Mesothelial cell of epicardium (in vitro differentiated cells): ENCODE data around the gene ASPM. TPM values are rescaled to one million over a fixed set of nuclear protein-coding genes. Genes with fewer than 3 reads are reported as not detected.

ENCODE experiments used
- DNase-seq, 2 experiments: peaks; one replicate each; pipeline ENCODE4 v3.0.0; 2021; ENCODE audit warnings: low spot score in 2 of 2; ENCODE audit not compliant: unreplicated experiment in 2 of 2
- H3K27ac Mint-ChIP-seq: 2 replicates; pipeline ENCODE4 v1.8.0; 2021; ENCODE audit warnings: mixed read lengths
- H3K27me3 Mint-ChIP-seq: 2 replicates; pipeline ENCODE4 v1.8.0; 2021; ENCODE audit warnings: low read depth, mixed read lengths
- H3K36me3 Mint-ChIP-seq: 2 replicates; pipeline ENCODE4 v1.8.0; 2021; ENCODE audit warnings: mixed read lengths
- H3K4me1 Mint-ChIP-seq: 2 replicates; pipeline ENCODE4 v1.8.0; 2021; ENCODE audit warnings: mixed read lengths
- H3K4me3 Mint-ChIP-seq: 2 replicates; pipeline ENCODE4 v1.8.0; 2021; ENCODE audit warnings: mild to moderate bottlenecking, moderate library complexity, mixed read lengths
- H3K9me3 Mint-ChIP-seq: 2 replicates; pipeline ENCODE4 v1.8.0; 2021; ENCODE audit warnings: mixed read lengths
- CTCF ChIP-seq: fragments of 200-600 bp; sonication (generic); IDR thresholded peaks from one replicate; pipeline ENCODE4 v1.5.0; 2021; ENCODE audit warnings: antibody characterized with exemption; ENCODE audit not compliant: unreplicated experiment
- total RNA-seq: library from RNA; stranded (reverse); gene quantifications from 3 replicates; pipeline ENCODE4 v1.2.1, GENCODE V29; 2021

Gene ASPM
- total RNA-seq, 1 donor from 2014 or later = 18.1 TPM

GRCh38 chr1:197076585-197076984 lies 69.9 kb downstream of the ASPM start:
- no peak for DNase-seq
- Mint-ChIP-seq H3K4me1 (no peaks in the 10 kb centered on the region), H3K9me3 (peaks cover 35% of the 10 kb centered on the region), H3K27me3 (no peaks in the 10 kb centered on the region), H3K36me3 (peaks cover 13% of the 10 kb centered on the region), H3K27ac (no peak overlapping the region), H3K4me3 (no peak overlapping the region)
- TF ChIP-seq CTCF = no peak

- H3K36me3 Mint-ChIP-seq = no peaks in the 10 kb centered on the region
- no peak overlapping the region for H3K27ac Mint-ChIP-seq
- DNase-seq = no peak
- H3K4me1 Mint-ChIP-seq = no peaks in the 10 kb centered on the region
- TF ChIP-seq CTCF = no peak
- H3K27me3 Mint-ChIP-seq = no peaks in the 10 kb centered on the region
- H3K4me3 Mint-ChIP-seq = no peak overlapping the region
- H3K9me3 Mint-ChIP-seq = peaks cover 28% of the 10 kb centered on the region
Observed at GRCh38 chr1:197073978-197074377, 72.5 kb downstream of the ASPM start.

- H3K9me3 Mint-ChIP-seq = peaks cover 17% of the 10 kb centered on the region
- no peaks in the 10 kb centered on the region for H3K4me1 Mint-ChIP-seq
- no peak overlapping the region for H3K4me3 Mint-ChIP-seq
- DNase-seq = no peak
- no peaks in the 10 kb centered on the region for H3K27me3 Mint-ChIP-seq
- H3K27ac Mint-ChIP-seq = no peak overlapping the region
- H3K36me3 Mint-ChIP-seq = no peaks in the 10 kb centered on the region
- TF ChIP-seq CTCF = no peak
Observed at GRCh38 chr1:197067457-197067818, 79.0 kb downstream of the ASPM start.

DNA sequence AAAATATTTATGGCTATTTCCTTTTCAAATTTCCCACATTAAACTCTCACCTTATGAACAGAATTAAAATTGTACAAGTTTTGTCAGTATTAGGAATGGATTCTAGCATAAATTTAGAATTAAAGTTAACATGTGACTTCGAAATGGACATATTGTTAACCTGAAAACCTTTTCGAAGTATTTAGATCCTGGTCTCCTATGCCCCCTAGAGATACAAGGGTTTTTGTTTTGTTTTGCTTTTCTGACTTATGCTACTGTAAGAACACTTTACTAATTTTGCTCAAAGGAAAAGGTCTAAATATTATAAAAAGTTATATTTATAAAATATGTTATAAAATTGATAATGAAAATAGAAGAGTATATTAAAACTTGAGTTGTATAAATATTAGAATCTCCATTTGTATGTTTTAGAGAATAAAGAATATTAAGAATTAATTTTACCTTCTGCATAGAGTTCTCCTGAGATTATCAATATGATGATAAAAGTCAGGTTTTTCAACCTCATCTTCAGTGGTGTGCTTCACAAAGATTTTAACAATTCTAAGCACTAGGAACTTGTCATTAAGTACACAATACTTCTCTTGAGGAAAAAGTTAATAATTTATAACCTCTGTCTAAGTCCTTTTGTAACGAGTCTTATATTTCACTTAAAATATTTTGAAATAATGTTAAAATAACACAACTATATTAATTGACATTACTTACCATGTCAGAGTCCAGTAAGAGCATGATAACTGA lies 79.6 kb downstream of the ASPM start, which contains the start of gene F13B:
Gene F13B, minus strand, starts transcription at position 542 of the 738 bp plus-strand sequence. Its CDS starts 37 bp downstream, at position 505.
- Mint-ChIP-seq H3K9me3 (peaks cover 14% of the 10 kb centered on the region), H3K27me3 (no peaks in the 10 kb centered on the region), H3K4me3 (no peak within 1 kb of the TSS), H3K27ac (no peak within 1 kb of the TSS), H3K4me1 (no peaks in the 10 kb centered on the region), H3K36me3 (no peaks in the 10 kb centered on the region)
- no peak for DNase-seq
- TF ChIP-seq CTCF = no peak

DNA sequence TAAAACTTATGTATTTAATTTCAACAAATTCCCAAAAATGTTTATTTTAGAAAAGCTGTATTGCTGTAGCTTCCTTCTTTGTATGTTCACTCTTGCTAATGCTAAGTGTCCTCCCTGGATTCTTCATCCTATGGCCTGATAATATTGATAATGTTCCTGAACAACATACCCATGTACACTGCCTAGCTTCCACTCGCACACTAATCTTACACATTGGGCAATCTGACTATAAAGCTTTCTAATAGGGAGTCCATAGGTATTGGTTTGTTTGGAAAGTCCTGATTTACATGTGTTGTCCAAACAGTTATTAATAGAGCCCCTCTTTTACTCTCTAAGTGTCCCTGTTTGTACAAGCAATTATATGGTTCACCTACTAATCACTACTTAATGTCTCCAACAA lies 80.2 kb downstream of the ASPM start:
- Mint-ChIP-seq H3K27ac (no peak overlapping the region), H3K36me3 (no peaks in the 10 kb centered on the region), H3K4me3 (no peak overlapping the region), H3K4me1 (no peaks in the 10 kb centered on the region), H3K9me3 (peaks cover 12% of the 10 kb centered on the region), H3K27me3 (no peaks in the 10 kb centered on the region)
- TF ChIP-seq CTCF = no peak
- no peak for DNase-seq
